Endometrial microvascular endothelial cells (primary cell): ENCODE measurements around the gene ESPNL. TPM values are rescaled to one million over a fixed set of nuclear protein-coding genes. Genes with fewer than 3 reads are reported as not detected.

Experiments used
- in situ Hi-C: cut with HindIII; loops from 2 replicates; pipeline ENCODE4 v1.10.0; 2017; ENCODE audit warnings: low sequenced_read_pairs, low pct_unique_long_range_greater_than_20kb; ENCODE audit errors: inconsistent ontology term
- total RNA-seq: library from RNA; depleted of rRNA; stranded (reverse); fragments of >200 nt; gene quantifications from one replicate; pipeline ENCODE4 v1.2.3, GENCODE V29; 2015; ENCODE audit errors: inconsistent ontology term

The ESPNL gene
- total RNA-seq, 1 donor from 2014 or later, result not detected

DNA sequence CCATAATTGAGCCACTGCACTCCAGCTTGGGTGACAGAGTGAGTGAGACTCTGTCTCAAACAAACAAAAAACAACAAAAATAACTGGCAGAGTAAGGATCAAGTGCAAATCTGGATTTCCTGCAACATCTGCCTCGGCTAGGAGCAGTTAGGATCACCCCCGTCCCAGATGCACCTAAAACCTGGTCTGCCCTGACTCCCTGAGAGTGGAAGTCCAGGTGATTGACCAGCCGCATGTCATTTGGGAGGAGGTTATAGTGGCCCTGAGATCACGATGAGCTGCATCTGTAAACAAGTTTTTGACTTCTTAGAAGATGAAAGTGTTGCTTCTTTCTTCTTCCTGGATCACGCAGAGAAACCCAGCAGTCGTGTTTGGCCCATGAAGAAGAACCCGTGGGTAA, 5.0 kb upstream of the ESPNL start:
- in situ Hi-C loops, result no loop called here

DNA sequence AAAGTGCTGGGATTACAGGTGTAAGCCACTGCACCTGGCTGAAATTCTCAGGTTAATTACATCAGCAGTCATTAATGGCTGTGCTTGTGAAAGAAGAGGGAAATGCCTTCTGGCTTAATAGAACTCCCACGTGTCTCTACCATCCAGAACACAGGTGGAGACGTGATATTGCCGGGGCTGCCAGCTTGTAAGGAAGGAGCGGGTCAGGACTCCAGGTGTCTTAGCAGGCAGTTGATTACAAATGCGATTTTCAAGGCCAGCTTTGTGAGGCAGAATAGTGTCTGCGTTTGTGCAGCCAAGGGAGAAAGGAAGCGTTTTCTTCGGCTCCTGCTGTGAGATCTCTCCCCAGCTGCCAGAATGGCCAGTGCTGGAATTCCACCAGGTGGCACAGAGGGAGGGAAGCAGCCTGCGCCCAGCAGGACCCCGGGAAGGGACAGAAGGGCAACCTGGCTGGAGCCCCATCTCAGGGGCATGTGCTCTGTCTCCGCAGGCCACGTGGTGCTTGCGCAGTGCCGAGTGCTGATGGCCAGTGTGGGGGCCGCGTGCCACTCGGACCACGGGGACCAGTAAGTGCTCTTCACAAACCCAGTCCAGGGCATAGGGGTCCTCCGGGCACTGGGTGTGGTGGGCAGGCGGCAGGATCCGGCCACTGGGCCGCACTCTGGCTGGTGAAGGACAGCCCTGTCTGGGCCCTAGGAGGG, 3.7 kb upstream of the ESPNL start:
- in situ Hi-C loops, result no loop called here

- in situ Hi-C loops, result no loop called here
Observed at GRCh38 chr2:238097201-238097987, 2.7 kb upstream of the ESPNL start.

DNA sequence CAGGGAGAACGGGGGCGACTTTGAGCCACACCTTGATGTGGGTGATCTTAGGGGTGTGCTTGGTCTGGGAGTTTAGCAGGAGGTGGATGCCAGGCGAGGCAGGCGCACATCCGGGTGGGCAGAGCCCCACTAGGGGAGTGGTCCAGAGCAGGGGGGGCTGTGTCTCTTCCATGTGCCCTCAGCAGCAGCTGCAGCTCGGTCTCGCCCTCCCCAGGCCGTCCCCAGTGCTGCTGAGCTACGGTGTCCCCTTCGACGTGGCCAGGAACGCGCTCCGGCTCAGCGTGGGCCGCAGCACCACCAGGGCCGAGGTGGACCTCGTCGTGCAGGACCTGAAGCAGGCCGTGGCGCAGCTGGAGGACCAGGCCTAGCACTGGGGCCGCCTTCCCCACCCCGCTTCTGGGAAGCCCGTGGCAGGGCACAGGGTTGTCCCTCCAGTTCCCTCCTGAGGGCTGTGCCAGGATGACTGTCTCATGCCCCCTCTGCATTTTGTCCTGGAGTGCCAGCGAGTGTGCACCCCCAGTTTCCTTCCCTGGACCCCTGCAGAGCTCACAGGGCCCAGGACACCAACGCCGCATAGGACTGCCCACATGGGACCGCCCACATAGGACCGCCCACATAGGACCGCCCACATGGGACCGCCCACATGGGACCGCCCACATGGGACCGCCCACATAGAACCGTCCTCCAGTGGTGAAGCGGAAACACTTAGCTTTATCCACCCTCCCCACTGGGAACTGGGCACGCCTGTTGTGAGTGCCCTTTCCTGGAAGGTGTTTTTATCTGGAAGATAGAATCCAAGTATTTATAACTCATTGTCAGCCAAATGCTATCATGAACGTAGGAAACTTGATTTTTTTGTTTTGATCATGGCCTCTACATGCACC, 1.9 kb upstream of the ESPNL start:
- in situ Hi-C loops, result no loop called here

DNA sequence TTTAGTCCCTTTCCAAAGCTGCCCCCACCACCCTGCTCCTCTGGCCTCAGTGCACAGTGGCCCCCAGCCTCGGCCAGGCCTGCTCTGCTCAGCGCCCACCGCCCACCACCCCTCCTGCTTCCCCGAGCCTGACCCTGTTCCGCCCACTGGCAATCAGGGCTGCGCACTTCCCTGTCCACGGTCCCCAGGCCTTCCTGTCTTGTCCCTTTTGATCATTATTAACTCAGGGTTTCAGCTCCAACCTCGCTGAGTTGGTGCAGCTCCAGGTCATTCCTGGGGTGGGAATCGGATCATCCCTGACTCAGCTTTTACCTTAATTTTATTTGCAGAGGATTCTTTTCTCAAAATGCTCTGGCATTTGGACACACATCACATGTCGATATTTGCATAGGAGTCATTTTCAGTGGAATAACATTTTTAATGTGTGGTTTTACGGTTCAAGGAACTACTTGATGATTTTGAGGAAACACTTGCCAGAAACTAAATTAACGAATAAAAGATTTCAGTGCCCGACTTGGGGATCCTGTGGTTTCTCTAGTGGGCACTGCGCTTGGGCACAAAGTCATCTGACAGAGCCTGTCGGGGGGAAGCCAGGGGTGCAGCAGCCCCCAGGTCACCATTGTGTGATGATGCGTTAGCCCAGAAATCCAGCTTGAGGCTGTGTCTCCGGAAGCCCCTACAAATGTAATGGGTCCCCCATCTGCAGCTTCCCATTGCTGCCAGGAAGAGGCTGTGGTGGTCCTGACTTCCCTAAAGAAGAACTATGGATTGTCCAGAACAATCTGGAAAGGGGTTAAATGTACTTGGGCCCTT, 1.0 kb upstream of the ESPNL start:
- in situ Hi-C loops, result no loop called here

DNA sequence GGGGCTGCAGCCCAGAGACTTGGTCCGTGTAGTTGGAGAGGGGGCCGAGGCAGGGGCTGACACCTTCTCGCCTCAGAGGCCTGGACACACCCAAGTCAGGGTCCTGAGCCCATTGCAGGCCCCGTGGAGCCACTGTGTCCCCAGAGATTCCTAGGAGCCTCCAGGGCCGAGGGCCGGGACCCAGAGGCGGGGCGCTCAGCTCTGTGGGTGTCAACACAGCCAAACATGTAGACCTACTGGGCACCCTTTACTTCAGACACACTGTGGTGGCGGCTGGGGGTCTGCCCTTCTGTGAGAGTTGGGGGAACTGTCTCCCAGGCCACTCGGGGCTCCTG, 459 bp upstream of the ESPNL start:
- in situ Hi-C loops, result no loop called here

GRCh38 chr2:238100821-238101771, 956 bp downstream of the ESPNL start:
- in situ Hi-C loops, result no loop called here

GRCh38 chr2:238101891-238102841, 2.0 kb downstream of the ESPNL start:
- in situ Hi-C loops, result no loop called here

DNA sequence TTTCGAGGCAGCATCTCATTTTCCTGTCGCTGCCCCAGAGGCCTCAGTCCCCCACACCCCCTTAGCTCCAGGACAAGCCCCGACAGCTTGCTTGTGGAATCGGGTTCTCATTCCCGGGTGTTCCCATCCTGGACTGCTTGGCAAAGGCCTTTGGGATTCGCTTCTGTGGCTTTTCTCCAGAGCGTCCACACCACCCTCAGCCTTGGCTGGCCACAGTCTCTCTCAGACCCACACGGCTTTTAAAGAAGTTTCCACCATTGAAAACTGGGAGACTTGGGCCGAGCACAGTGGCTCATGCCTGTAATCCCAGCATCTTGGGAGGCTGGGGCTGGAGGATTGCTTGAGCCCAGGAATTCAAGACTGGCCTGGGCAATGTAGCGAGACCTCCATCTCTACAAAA, 2.7 kb downstream of the ESPNL start:
- in situ Hi-C loops, result no loop called here

DNA sequence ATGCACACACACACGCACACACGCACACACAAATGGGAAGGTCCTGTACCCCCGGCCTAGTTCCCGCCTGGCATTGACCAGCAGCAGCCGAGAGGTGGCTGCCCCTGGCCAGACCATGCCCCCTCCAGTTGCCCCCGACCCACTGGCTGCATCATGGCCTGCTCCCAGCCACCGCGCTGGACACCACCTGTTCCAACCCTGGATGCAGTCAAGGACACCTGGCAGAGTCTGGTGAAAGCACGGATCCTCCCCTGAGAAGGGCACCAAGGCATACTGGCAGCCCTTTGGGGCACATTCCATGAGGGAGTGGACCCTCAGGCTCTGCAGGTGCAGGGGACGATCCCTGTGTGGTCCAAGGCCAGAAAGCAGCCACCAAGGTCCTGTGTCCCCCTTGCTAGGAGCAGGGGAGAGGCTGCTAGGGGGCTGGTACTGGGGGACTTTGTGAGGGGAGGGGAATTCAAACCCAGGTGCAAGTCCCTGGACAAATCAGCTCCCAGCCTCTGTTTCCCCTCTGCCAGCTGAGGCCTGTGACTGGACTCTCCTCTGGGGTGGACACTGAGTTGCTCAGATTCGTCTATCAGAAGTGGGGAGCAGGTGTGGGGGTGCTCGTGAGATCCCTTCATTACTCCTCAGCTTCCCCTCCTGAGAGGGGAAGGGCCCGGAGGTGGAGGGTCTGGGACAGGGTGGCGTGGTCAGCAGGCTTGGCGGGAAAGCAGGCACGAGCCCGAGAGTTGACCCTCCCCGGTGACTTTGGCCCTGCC, 3.5 kb downstream of the ESPNL start:
- in situ Hi-C loops, result no loop called here

- in situ Hi-C loops, result no loop called here
Observed at GRCh38 chr2:238104226-238104690, 4.1 kb downstream of the ESPNL start.

DNA sequence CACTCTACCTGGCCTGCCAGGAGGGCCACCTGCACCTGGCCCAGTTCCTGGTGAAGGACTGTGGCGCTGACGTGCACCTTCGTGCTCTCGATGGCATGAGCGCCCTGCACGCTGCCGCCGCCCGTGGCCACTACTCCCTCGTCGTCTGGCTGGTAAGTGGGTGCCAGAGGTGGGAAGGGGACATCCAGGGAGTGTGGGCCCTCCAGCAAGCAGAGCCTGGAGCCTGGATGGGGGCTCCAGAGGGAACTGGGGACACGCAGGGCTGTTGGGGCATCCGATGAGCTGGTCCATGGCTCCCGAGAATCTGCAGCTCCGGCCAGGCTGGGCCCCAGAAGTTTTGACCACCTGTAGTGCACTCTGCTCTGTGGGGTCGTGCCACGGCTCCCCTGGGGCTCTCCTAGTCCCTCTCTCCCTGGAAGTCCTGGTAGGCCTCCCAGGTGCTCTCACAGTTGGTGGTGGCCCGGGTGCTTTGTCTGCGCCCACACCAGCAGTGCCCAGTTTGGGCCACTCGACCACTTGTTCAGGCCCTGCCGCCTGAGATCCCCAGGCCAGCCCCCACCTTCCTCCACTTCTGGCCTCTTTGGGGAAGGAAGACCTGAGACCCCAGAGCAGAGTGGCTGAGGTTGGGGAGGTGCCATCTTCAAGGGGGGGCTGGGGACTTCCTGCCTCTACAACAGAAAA, 4.7 kb downstream of the ESPNL start:
- in situ Hi-C loops, result no loop called here

DNA sequence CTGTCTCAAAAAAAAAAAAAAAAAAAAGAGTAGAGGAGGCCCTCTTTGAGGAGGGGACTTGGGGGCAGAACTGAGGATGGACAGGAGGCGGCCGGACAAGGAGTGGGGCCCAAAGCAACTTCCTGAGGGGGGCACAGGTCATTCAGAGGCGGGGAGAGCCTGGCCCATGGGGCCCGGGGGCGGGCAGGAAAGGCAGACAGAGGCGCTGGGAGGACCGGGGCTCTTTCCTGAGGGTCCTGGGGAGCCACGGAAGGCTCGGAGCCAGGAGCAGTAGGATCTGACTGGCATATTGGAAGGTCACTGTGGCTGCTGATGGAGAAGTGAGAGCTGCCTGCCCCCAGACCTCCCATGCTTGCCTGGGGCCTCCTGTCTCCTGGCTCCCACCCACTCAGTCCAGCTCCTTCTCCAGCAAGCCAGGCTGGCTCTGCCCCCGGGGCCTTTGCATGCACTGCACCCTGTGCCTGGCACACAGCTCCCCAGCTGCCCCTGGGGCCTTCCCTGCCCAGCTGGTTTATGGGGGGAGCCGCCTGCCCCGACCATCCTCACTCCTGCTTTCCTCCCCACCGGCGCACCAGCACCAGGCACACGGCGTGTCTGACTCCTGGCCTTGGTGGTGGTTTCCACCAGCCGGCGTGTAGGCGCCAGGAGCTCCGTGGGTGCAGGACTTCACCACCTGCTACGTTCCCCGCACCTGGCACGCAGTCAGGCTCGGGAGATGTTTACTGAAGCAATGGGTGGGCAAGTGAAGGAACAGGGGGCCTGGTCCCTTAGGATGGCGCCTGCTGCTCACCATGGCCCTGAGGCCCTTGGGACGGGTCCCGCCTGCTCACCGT, 5.6 kb downstream of the ESPNL start:
- in situ Hi-C loops, result no loop called here

- in situ Hi-C loops, result no loop called here
Observed at GRCh38 chr2:238106339-238106697, 6.2 kb downstream of the ESPNL start.
